Endothelial cell of umbilical vein (primary cell): Measurements from ENCODE around the gene CDH23. TPM values are rescaled to one million over a fixed set of nuclear protein-coding genes. Genes with fewer than 3 reads are reported as not detected.

Experiments used
- BruUV-seq: library from RNA; stranded (reverse); fragments of 400-500 nt; replicated peaks from 2 replicates; lab custom pipeline; 2021; lab: Mats Ljungman, UMichigan
- CTCF ChIA-PET: fragments of 300-600, 350-600 bp; sonication (Branson Sonifier 250); formaldehyde crosslinking; loops from one replicate; lab custom pipeline; 2021; ENCODE audit warnings: antibody characterized with exemption, inconsistent platforms; lab: Charles Lee
- POLR2A ChIA-PET: fragments of 300-600, 350-600 bp; sonication (Branson Sonifier 250); formaldehyde crosslinking; loops from one replicate; lab custom pipeline; 2021; ENCODE audit warnings: antibody characterized with exemption, inconsistent platforms; lab: Charles Lee
- DNase-seq: peaks from one replicate; pipeline ENCODE4 v3.0.0-alpha.2; 2011; ENCODE audit warnings: low read depth, low spot score
- FAIRE-seq: peaks from 2 replicates; lab custom pipeline; 2011; peaks lifted over from hg19 to GRCh38; lab: Jason Lieb, UNC
- H2AFZ ChIP-seq: 2 replicates; pipeline ENCODE4 v1.6.0; 2012; ENCODE audit warnings: low read depth, low read length, control low read depth, inconsistent platforms
- H3K27ac ChIP-seq: 2 replicates; pipeline ENCODE4 v1.5.1; 2011; ENCODE audit warnings: low read depth, mild to moderate bottlenecking, control low read depth, low read length, moderate library complexity; ENCODE audit not compliant: insufficient read depth
- H3K27me3 ChIP-seq, 2 experiments: 2 replicates each; pipeline versions ENCODE4 v1.6.0 to v1.6.1; 2011; ENCODE audit warnings: low read length in 2 of 2, mixed read lengths in 1 of 2; ENCODE audit not compliant: control insufficient read depth in 2 of 2, insufficient read depth in 2 of 2
- H3K36me3 ChIP-seq, 2 experiments: 2 replicates in 1 of 2; 3 replicates in 1 of 2; pipeline ENCODE4 v1.5.1; 2011; ENCODE audit warnings: low read length in 2 of 2, mild to moderate bottlenecking in 1 of 2, moderate library complexity in 1 of 2; ENCODE audit not compliant: control insufficient read depth in 2 of 2, insufficient read depth in 2 of 2; ENCODE audit errors: extremely low read depth in 1 of 2
- H3K4me1 ChIP-seq: 3 replicates; pipeline ENCODE4 v1.5.1; 2011; ENCODE audit warnings: mild to moderate bottlenecking, low read length; ENCODE audit not compliant: control insufficient read depth, insufficient read depth; ENCODE audit errors: extremely low read depth
- H3K4me2 ChIP-seq: 2 replicates; pipeline ENCODE4 v1.6.1; 2011; ENCODE audit warnings: low read length, control low read depth, mixed read lengths; ENCODE audit not compliant: insufficient read depth
- H3K4me3 ChIP-seq, 3 experiments: fragments of 200-600 bp in 1 of 3; sonication (generic), shearing (Covaris generic) in 1 of 3; replicated peaks in 1 of 3; 2 replicates each; pipeline ENCODE4 v1.5.1; 2011 to 2016; ENCODE audit warnings: control low read depth in 3 of 3, low read length in 3 of 3, mild to moderate bottlenecking in 2 of 3, inconsistent platforms in 1 of 3, low read depth in 1 of 3, moderate library complexity in 1 of 3; ENCODE audit not compliant: insufficient read depth in 1 of 3
- H3K79me2 ChIP-seq: 2 replicates; pipeline ENCODE4 v1.6.0; 2012; ENCODE audit warnings: low read length, inconsistent platforms; ENCODE audit not compliant: control insufficient read depth, insufficient read depth
- H3K9ac ChIP-seq: replicated peaks from 2 replicates; pipeline ENCODE3; 2011; ENCODE audit warnings: low read length, control low read depth; ENCODE audit not compliant: insufficient read depth; ENCODE audit errors: extremely low read depth
- H3K9me1 ChIP-seq: replicated peaks from 3 replicates; pipeline ENCODE4 v1.6.0; 2011; ENCODE audit warnings: mild to moderate bottlenecking, low read length; ENCODE audit not compliant: control insufficient read depth, insufficient read depth; ENCODE audit errors: extremely low read depth
- H3K9me3 ChIP-seq: replicated peaks from 2 replicates; pipeline ENCODE4 v1.5.1; 2012; ENCODE audit warnings: low read length, inconsistent platforms; ENCODE audit not compliant: control insufficient read depth, insufficient read depth
- H4K20me1 ChIP-seq: replicated peaks from 2 replicates; pipeline ENCODE3; 2011; ENCODE audit warnings: mild to moderate bottlenecking, low read length; ENCODE audit not compliant: control insufficient read depth, insufficient read depth; ENCODE audit errors: extremely low read depth
- CTCF ChIP-seq, 2 donors: IDR thresholded peaks; 1 replicate in 1 of 2; 2 replicates in 1 of 2; pipeline ENCODE4 v1.5.1; 2011; ENCODE audit warnings: low read length in 2 of 2, mild to moderate bottlenecking in 2 of 2, moderate library complexity in 2 of 2, control low read depth in 1 of 2, inconsistent platforms in 1 of 2, low read depth in 1 of 2; ENCODE audit not compliant: insufficient read depth in 1 of 2; ENCODE audit errors: extremely low read depth in 1 of 2
- JUN ChIP-seq: IDR thresholded peaks from 2 replicates; pipeline ENCODE4 v1.6.1; 2011; ENCODE audit warnings: borderline replicate concordance, low read depth; ENCODE audit not compliant: insufficient read length, insufficient read depth
- MYC ChIP-seq: IDR thresholded peaks from one replicate; pipeline ENCODE4 v1.6.1; 2011; ENCODE audit warnings: mild to moderate bottlenecking, low read depth, low read length
- dilution Hi-C: fragments of 300-500 bp; cut with MboI; formaldehyde crosslinking; loops from one replicate; pipeline ENCODE4 v1.15.0; 2019; ENCODE audit warnings: low sequenced_read_pairs; ENCODE audit not compliant: extremely low pct_ligation_motif_present
- intact Hi-C: fragments of 100-400 bp; cut with micrococcal nuclease; formaldehyde crosslinking; loops from one replicate; pipeline ENCODE4 v1.10.0; 2022
- polyA plus RNA-seq, 4 experiments: library from polyadenylated mRNA; depleted of rRNA in 3 of 4; stranded (reverse) in 3 of 4; unstranded in 1 of 4; fragments of >200 nt; gene quantifications; 2 replicates each; pipeline versions ENCODE4 v1.2.1 to v1.2.3, GENCODE V29; 2011 to 2012; ENCODE audit warnings: missing spikeins in 1 of 4
- total RNA-seq: library from RNA; stranded (reverse); gene quantifications from 2 replicates; pipeline ENCODE4 v1.2.3, GENCODE V29; 2021

CDH23 gene
- total and polyA plus RNA-seq, 2 donors (not counting 3 experiments of a cell fraction or from before 2014, with no cell fraction given), result not detected

- no TSS peak for BruUV-seq
- Histone ChIP-seq H3K4me3 (no peak overlapping the region), H3K36me3 (no peaks in the 10 kb centered on the region), H3K9me1 (no peaks in the 10 kb centered on the region), H3K4me1 (no peaks in the 10 kb centered on the region), H4K20me1 (no peaks in the 10 kb centered on the region), H3K79me2 (no peaks in the 10 kb centered on the region), H3K9me3 (no peaks in the 10 kb centered on the region), H3K4me2 (no peak overlapping the region), H3K9ac (no peak overlapping the region), H3K27ac (no peak overlapping the region), H3K27me3 (peaks cover 2% of the 10 kb centered on the region in 2 experiments), H2AFZ (no peak overlapping the region)
- CTCF ChIA-PET, result no interaction called here
- FAIRE-seq (no peak), DNase-seq (no peak)
- no peak for TF ChIP-seq CTCF (IDR thresholded peaks at IDR 0.05; ENCODE audit: extremely low read depth in 1 of 2, insufficient read depth in 1 of 2, low read depth in 1 of 2, low read length in 2 of 2)
- no peak for TF ChIP-seq MYC
- dilution Hi-C loops (no loop called here), intact Hi-C loops (no loop called here)
- POLR2A ChIA-PET, result no interaction called here
Observed at GRCh38 chr10:71513936-71514335, 117.2 kb downstream of the CDH23 start.

GRCh38 chr10:71515531-71516172 is 118.9 kb downstream of the CDH23 start:
- no peaks in the 10 kb centered on the region for H4K20me1 ChIP-seq
- H3K36me3 ChIP-seq, result no peaks in the 10 kb centered on the region
- no peaks in the 10 kb centered on the region for H3K9me3 ChIP-seq
- H3K4me2 ChIP-seq, result no peak overlapping the region
- DNase-seq, result no peak
- FAIRE-seq, result no peak
- ChIA-PET POLR2A (no interaction called here), CTCF (interaction anchor here (1.0 kb wide), 1 partner anchor 8 kb away, joined by 3 read pairs; no protein-coding TSS in a partner anchor)
- no peak overlapping the region for H3K9ac ChIP-seq
- intact Hi-C loops, result no loop called here
- no peak overlapping the region for H3K27ac ChIP-seq
- H2AFZ ChIP-seq, result no peak overlapping the region
- H3K4me3 ChIP-seq, result no peak overlapping the region
- dilution Hi-C loops, result no loop called here
- TF ChIP-seq JUN, result no peak
- H3K79me2 ChIP-seq, result no peaks in the 10 kb centered on the region
- no TSS peak for BruUV-seq
- no peaks in the 10 kb centered on the region for H3K9me1 ChIP-seq
- peaks cover 2% of the 10 kb centered on the region in 2 experiments for H3K27me3 ChIP-seq
- H3K4me1 ChIP-seq, result peaks cover 6% of the 10 kb centered on the region
